ENCODE data around the gene PCNX1.

Gene PCNX1

DNA sequence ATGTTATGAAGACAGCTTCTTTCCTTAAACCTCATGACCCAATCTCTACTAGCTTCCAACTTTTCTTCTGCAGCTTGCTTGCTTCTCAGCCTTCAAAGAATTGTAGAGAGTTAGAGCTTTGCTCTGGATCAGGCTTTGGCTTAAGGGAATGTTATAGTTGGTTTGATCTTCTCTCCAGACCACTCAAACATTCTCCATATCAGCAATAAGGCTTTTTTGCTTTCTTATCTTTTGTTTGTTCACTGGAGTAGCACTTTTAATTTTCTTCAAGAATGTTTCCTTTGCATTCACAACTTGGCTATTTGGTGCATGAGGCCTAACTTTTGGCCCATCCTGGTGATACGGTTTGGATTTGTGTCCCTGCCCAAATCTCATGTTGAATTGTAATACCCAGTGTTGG lies 163.8 kb downstream of the PCNX1 start:
- TF ChIP-seq ZBTB7A (IDR thresholded peaks at IDR 0.05; ENCODE audit: low read depth) = no peak
- TF ChIP-seq FOXM1 (IDR thresholded peaks at IDR 0.05; ENCODE audit: borderline replicate concordance, low read depth) = no peak
- TF ChIP-seq TAF1 (IDR thresholded peaks at IDR 0.05; ENCODE audit: low read depth) = no peak
- TF ChIP-seq TEAD4 (IDR thresholded peaks at IDR 0.05) = no peak
- TF ChIP-seq, protein P1, sequence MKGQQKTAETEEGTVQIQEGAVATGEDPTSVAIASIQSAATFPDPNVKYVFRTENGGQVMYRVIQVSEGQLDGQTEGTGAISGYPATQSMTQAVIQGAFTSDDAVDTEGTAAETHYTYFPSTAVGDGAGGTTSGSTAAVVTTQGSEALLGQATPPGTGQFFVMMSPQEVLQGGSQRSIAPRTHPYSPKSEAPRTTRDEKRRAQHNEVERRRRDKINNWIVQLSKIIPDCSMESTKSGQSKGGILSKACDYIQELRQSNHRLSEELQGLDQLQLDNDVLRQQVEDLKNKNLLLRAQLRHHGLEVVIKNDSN (IDR thresholded peaks at IDR 0.05) = no peak
- TF ChIP-seq YY1 (IDR thresholded peaks at IDR 0.05; ENCODE audit: low read depth) = no peak
- no peak for TF ChIP-seq CREB1 (IDR thresholded peaks at IDR 0.05; ENCODE audit: low read depth)
- TF ChIP-seq, protein P2, sequence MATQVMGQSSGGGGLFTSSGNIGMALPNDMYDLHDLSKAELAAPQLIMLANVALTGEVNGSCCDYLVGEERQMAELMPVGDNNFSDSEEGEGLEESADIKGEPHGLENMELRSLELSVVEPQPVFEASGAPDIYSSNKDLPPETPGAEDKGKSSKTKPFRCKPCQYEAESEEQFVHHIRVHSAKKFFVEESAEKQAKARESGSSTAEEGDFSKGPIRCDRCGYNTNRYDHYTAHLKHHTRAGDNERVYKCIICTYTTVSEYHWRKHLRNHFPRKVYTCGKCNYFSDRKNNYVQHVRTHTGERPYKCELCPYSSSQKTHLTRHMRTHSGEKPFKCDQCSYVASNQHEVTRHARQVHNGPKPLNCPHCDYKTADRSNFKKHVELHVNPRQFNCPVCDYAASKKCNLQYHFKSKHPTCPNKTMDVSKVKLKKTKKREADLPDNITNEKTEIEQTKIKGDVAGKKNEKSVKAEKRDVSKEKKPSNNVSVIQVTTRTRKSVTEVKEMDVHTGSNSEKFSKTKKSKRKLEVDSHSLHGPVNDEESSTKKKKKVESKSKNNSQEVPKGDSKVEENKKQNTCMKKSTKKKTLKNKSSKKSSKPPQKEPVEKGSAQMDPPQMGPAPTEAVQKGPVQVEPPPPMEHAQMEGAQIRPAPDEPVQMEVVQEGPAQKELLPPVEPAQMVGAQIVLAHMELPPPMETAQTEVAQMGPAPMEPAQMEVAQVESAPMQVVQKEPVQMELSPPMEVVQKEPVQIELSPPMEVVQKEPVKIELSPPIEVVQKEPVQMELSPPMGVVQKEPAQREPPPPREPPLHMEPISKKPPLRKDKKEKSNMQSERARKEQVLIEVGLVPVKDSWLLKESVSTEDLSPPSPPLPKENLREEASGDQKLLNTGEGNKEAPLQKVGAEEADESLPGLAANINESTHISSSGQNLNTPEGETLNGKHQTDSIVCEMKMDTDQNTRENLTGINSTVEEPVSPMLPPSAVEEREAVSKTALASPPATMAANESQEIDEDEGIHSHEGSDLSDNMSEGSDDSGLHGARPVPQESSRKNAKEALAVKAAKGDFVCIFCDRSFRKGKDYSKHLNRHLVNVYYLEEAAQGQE (IDR thresholded peaks at IDR 0.05; ENCODE audit: low read depth) = no peak
- TF ChIP-seq CEBPB (IDR thresholded peaks at IDR 0.05) = no peak
- TF ChIP-seq, protein P3, sequence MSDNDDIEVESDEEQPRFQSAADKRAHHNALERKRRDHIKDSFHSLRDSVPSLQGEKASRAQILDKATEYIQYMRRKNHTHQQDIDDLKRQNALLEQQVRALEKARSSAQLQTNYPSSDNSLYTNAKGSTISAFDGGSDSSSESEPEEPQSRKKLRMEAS (IDR thresholded peaks at IDR 0.05) = no peak
- no peak for TF ChIP-seq EP300 (IDR thresholded peaks at IDR 0.05; ENCODE audit: borderline replicate concordance)
- no peak for TF ChIP-seq RAD21 (IDR thresholded peaks at IDR 0.05; ENCODE audit: low read depth)

DNA sequence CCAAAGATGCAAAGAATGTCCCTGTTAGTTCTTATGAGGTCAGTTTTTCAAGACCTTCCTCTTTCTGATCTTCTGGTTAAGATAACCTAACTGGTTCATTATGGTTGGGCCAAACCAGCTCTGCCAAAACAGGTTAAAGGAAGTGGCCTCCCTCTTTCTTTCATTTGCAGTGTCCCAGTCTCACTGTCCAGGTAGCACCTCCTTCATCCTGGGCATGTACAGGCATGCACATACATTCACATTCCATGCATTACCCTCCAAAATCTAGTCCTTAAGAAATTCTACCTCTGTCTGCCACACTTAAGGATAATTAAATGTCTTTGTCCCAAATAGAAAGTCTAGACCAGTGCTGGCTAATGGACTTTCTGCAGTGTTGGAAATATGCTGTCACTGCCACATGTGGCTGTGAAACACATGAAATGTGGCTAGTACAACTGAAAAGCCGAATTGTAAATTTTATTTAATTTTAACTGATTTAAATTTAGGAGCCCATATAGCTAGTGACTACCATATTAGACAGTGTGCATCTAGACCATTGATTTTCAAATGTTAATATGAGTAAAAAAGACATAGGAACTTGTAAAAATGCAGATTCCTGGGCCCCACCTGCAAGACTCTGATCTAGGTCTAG lies 169.3 kb downstream of the PCNX1 start:
- TF ChIP-seq TCF12 (IDR thresholded peaks at IDR 0.05; ENCODE audit: low read depth) (no peak), EP300 (IDR thresholded peaks at IDR 0.05; ENCODE audit: borderline replicate concordance) (no peak), FOXM1 (IDR thresholded peaks at IDR 0.05; ENCODE audit: borderline replicate concordance, low read depth) (no peak), RAD21 (IDR thresholded peaks at IDR 0.05; ENCODE audit: low read depth) (no peak), CEBPB (IDR thresholded peaks at IDR 0.05) (no peak), EGR1 (IDR thresholded peaks at IDR 0.05) (no peak), CREB1 (IDR thresholded peaks at IDR 0.05; ENCODE audit: low read depth) (no peak), NFIC (IDR thresholded peaks at IDR 0.05) (no peak), TAF1 (IDR thresholded peaks at IDR 0.05; ENCODE audit: low read depth) (no peak), ZBTB7A (IDR thresholded peaks at IDR 0.05; ENCODE audit: low read depth) (no peak), YY1 (IDR thresholded peaks at IDR 0.05; ENCODE audit: low read depth) (no peak), TEAD4 (IDR thresholded peaks at IDR 0.05) (no peak)
- TF ChIP-seq, protein P2 (IDR thresholded peaks at IDR 0.05; ENCODE audit: low read depth) = no peak
- TF ChIP-seq, protein P3 (IDR thresholded peaks at IDR 0.05) = no peak
- TF ChIP-seq, protein P1 (IDR thresholded peaks at IDR 0.05) = no peak

DNA sequence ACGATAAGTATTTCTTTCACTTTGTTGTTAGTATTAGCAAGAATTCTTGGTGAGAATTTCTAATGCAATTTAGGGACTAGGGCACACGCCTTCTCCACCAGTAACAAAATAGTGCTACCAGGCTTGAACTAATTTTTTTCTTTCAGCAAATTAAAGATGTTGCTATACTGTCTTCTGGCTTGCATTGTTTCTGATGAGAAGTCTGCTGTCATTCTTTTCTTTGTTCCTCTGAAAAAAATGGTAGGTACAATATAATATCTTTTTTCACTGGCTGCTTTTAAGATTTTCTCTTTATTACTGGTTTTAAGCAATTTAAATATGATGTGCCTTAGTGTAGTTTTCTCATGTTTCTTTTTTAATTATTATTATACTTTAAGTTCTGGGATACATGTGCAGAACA lies 171.2 kb downstream of the PCNX1 start:
- TF ChIP-seq EP300 (IDR thresholded peaks at IDR 0.05; ENCODE audit: borderline replicate concordance) (no peak), FOXM1 (IDR thresholded peaks at IDR 0.05; ENCODE audit: borderline replicate concordance, low read depth) (no peak), CREB1 (IDR thresholded peaks at IDR 0.05; ENCODE audit: low read depth) (no peak), NFIC (IDR thresholded peaks at IDR 0.05) (no peak), EGR1 (IDR thresholded peaks at IDR 0.05) (no peak)
- TF ChIP-seq, protein P3 (IDR thresholded peaks at IDR 0.05) = no peak
- TF ChIP-seq, protein P1 (IDR thresholded peaks at IDR 0.05) = no peak

DNA sequence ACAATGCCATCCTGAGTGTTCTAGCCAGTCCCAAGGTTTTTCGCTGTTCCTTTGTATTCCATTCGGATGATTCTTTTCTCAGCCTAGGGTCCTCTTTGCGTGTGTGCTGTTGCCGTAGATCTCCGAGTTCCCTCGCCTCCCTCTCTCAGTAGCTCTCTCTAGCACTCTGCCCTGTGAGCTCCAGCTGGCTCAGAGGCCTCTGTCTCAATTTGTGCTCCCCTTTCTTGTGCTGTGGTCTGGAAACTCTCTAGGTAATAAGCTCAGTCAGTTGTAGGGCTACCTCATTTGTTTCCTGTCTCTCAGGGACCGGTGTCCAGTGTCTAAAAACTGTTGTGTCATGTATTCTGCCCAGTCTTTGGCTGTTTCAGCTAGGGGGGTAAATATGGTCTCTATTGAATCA lies 179.3 kb downstream of the PCNX1 start:
- no peak for TF ChIP-seq RAD21 (IDR thresholded peaks at IDR 0.05; ENCODE audit: low read depth)
- no peak for TF ChIP-seq NFIC (IDR thresholded peaks at IDR 0.05)
- TF ChIP-seq FOXM1 (IDR thresholded peaks at IDR 0.05; ENCODE audit: borderline replicate concordance, low read depth) = no peak
- TF ChIP-seq, protein P2 (IDR thresholded peaks at IDR 0.05; ENCODE audit: low read depth) = no peak
- no peak for TF ChIP-seq ZBTB7A (IDR thresholded peaks at IDR 0.05; ENCODE audit: low read depth)
- TF ChIP-seq CREB1 (IDR thresholded peaks at IDR 0.05; ENCODE audit: low read depth) = no peak
- no peak for TF ChIP-seq EGR1 (IDR thresholded peaks at IDR 0.05)
- TF ChIP-seq EP300 (IDR thresholded peaks at IDR 0.05; ENCODE audit: borderline replicate concordance) = no peak
- no peak for TF ChIP-seq TAF1 (IDR thresholded peaks at IDR 0.05; ENCODE audit: low read depth)

Data from Ishikawa (cell line).